Adrenal gland (tissue), 12 donors: Measurements from ENCODE around the gene AEBP1. TPM values are rescaled to one million over a fixed set of nuclear protein-coding genes. Genes with fewer than 3 reads are reported as not detected.

Source experiments
- DNase-seq, 7 donors: peaks; one replicate each; pipeline ENCODE4 v3.0.0-alpha.2; 2019 to 2020
- H3K27ac ChIP-seq, 5 donors: fragments of 200-600 bp; sonication (generic) in 4 of 5; 1 replicate in 3 of 5; 2 replicates in 2 of 5; pipeline versions ENCODE4 v1.5.1 to v1.8.0; 2016 to 2020; ENCODE audit warnings: mild to moderate bottlenecking in 1 of 5
- H3K27me3 ChIP-seq: fragments of 200-600 bp; 2 replicates; pipeline ENCODE4 v1.8.0; 2021
- H3K36me3 ChIP-seq, 2 donors: fragments of 200-600 bp; replicated peaks in 1 of 2; 1 replicate in 1 of 2; 2 replicates in 1 of 2; pipeline versions ENCODE4 v1.5.1 to v1.8.0; 2018 to 2022
- H3K4me1 ChIP-seq, 2 donors: fragments of 200-600 bp; replicated peaks in 1 of 2; 1 replicate in 1 of 2; 2 replicates in 1 of 2; pipeline versions ENCODE4 v1.5.1 to v1.8.0; 2018 to 2021
- H3K4me3 ChIP-seq, 4 donors: fragments of 200-600 bp; sonication (generic) in 3 of 4; one replicate each; pipeline ENCODE4 v1.5.1; 2016 to 2018
- H3K9me3 ChIP-seq, 3 donors: fragments of 200-600 bp; sonication (generic) in 1 of 3; replicated peaks in 1 of 3; 1 replicate in 2 of 3; 2 replicates in 1 of 3; pipeline versions ENCODE4 v1.5.1 to v1.8.0; 2016 to 2021
- CTCF ChIP-seq, 6 experiments: fragments of 450-650 bp in 4 of 6; fragments of 200-600 bp in 2 of 6; sonication (generic) in 1 of 6; IDR thresholded peaks; 1 replicate in 5 of 6; 2 replicates in 1 of 6; pipeline versions ENCODE4 v1.5.1 to v1.8.0; 2016 to 2021; ENCODE audit warnings: antibody characterized with exemption in 6 of 6, mild to moderate bottlenecking in 2 of 6, moderate library complexity in 1 of 6
- POLR2A ChIP-seq, 2 donors: fragments of 450-650 bp; IDR thresholded peaks; one replicate each; pipeline ENCODE4 v1.6.1; 2017; ENCODE audit warnings: antibody characterized with exemption in 2 of 2, mild to moderate bottlenecking in 2 of 2, moderate library complexity in 1 of 2
- WGBS, 4 donors: extraction: QIAGEN DNeasy Blood & Tissue Kit in 2 of 4; methylation state at CpG; one replicate each; pipeline versions ENCODE4 v1.1.5 to v1.1.7; 2013 to 2017; 5-methylcytosine and 5-hydroxymethylcytosine counted together
- intact Hi-C, 2 donors: fragments of 100-400 bp; cut with DNase I; formaldehyde crosslinking; loops; one replicate each; pipeline versions ENCODE4 v1.14.1 to v1.15.0; 2022 to 2023
- polyA plus RNA-seq, 3 donors: library from polyadenylated mRNA; stranded (reverse); fragments of 200-250 nt in 2 of 3; fragments of 350-450 nt in 1 of 3; fragmentation: Illumina TruSeq in 1 of 3; extraction: RNeasy Lipid Tissue Mini Kit (QIAGEN cat#74804) in 1 of 3; gene quantifications; one replicate each; pipeline ENCODE4 v1.2.3, GENCODE V29; 2013 to 2014
- total RNA-seq, 9 donors: library from RNA; depleted of rRNA in 4 of 9; stranded (reverse); fragments of >200 nt in 4 of 9; fragments of 120-200 nt in 1 of 9; fragmentation: NEBNext Ultra II Directional in 1 of 9; extraction: Animal tissue kit (Norgen Biotek cat#: 25700) in 1 of 9; gene quantifications; one replicate each; pipeline versions ENCODE4 v1.1.0 to v1.2.4, GENCODE V29; 2013 to 2023
- donor health status: healthy with polysubstance abuse.
- donor health status: Bipolar disorder and iron deficiency.
- donor health status: DM: yes; HTN: yes; CAD: no.
- donor health status: DM: no; HTN: no; CAD: no.
- donor health status: DM: no; HTN: no; CAD: no.
- donor health status: DM: yes; HTN: yes; CAD: no.

The AEBP1 gene
- total and polyA plus RNA-seq, 12 donors: 5.4 to 292 (median 127) TPM

GRCh38 chr7:44062180-44062902 is 41.8 kb upstream of the AEBP1 start:
- H3K27ac ChIP-seq: peak overlapping the region in 2 of 5 donors; percentile 41 to 70
- DNase-seq: peak in 6 of 7 donors; percentile 52 to 69 (median 64)

GRCh38 chr7:44062903-44063295 is 41.2 kb upstream of the AEBP1 start:
- H3K27ac ChIP-seq: peak overlapping the region in 2 of 5 donors; percentile 41 to 70
- H3K9me3 ChIP-seq: no peaks in the 10 kb centered on the region
- H3K4me3 ChIP-seq: no peak overlapping the region
- 0 to 38% (median 32%) methylated on average over 1 to 3 of the region's 3 CpGs for WGBS, 4 donors
- peaks cover 27 to 35% of the 10 kb centered on the region in 2 donors for H3K4me1 ChIP-seq
- H3K36me3 ChIP-seq: peaks cover 0 to 43% of the 10 kb centered on the region in 2 donors
- DNase-seq: peak in 4 of 7 donors; percentile 42 to 70 (median 60)
- intact Hi-C loops: loop anchor here in 1 of 2 donors (10.0 kb wide), 1 partner anchor 502 kb away; no protein-coding TSS in a partner anchor
- no peaks in the 10 kb centered on the region for H3K27me3 ChIP-seq
- no peak for TF ChIP-seq CTCF (IDR thresholded peaks at IDR 0.05)
- TF ChIP-seq POLR2A (IDR thresholded peaks at IDR 0.05): no peak

More at GRCh38 chr7:44062180-44062902, 41.8 kb upstream of the AEBP1 start:
- Histone ChIP-seq H3K27me3 (no peaks in the 10 kb centered on the region), H3K4me3 (no peak overlapping the region), H3K36me3 (peaks cover 0 to 49% of the 10 kb centered on the region in 2 donors), H3K9me3 (no peaks in the 10 kb centered on the region), H3K4me1 (peaks cover 27 to 35% of the 10 kb centered on the region in 2 donors)
- no peak for TF ChIP-seq POLR2A (IDR thresholded peaks at IDR 0.05)
- no peak for TF ChIP-seq CTCF (IDR thresholded peaks at IDR 0.05)
- 62 to 72% (median 70%) methylated on average over 9 to 11 of the region's 11 CpGs; no CpG with 5 or more reads in 1 of the 4 donors for WGBS, 4 donors
- intact Hi-C loops: loop anchor here in 1 of 2 donors (10.0 kb wide), 1 partner anchor 502 kb away; no protein-coding TSS in a partner anchor

- Histone ChIP-seq H3K4me1 (peaks cover 27 to 35% of the 10 kb centered on the region in 2 donors), H3K9me3 (no peaks in the 10 kb centered on the region), H3K4me3 (no peak overlapping the region), H3K36me3 (peaks cover 0 to 37% of the 10 kb centered on the region in 2 donors), H3K27ac (no peak overlapping the region), H3K27me3 (no peaks in the 10 kb centered on the region)
- TF ChIP-seq CTCF (IDR thresholded peaks at IDR 0.05) (no peak), POLR2A (IDR thresholded peaks at IDR 0.05) (no peak)
- DNase-seq: peak in 3 of 7 donors; percentile 14 to 50 (median 15)
- WGBS, 4 donors: 68 to 93% (median 70%) methylated on average over 8 to 10 of the region's 10 CpGs
- intact Hi-C loops: loop anchor here in 1 of 2 donors (10.0 kb wide), 1 partner anchor 501 kb away; no protein-coding TSS in a partner anchor
Observed at GRCh38 chr7:44063547-44063893, 40.6 kb upstream of the AEBP1 start.

- Histone ChIP-seq H3K4me1 (peaks cover 27 to 35% of the 10 kb centered on the region in 2 donors), H3K27ac (peak overlapping the region in 1 of 5 donors; percentile 1)
- peak in 3 of 7 donors; percentile 18 to 54 (median 19) for DNase-seq
Observed at GRCh38 chr7:44063894-44064651, 40.1 kb upstream of the AEBP1 start.

More at GRCh38 chr7:44063894-44064651, 40.1 kb upstream of the AEBP1 start:
- Histone ChIP-seq H3K36me3 (peaks cover 0 to 31% of the 10 kb centered on the region in 2 donors), H3K9me3 (no peaks in the 10 kb centered on the region), H3K27me3 (no peaks in the 10 kb centered on the region), H3K4me3 (no peak overlapping the region)
- no peak for TF ChIP-seq POLR2A (IDR thresholded peaks at IDR 0.05)
- TF ChIP-seq CTCF (IDR thresholded peaks at IDR 0.05): no peak
- intact Hi-C loops: loop anchor here in 1 of 2 donors (10.0 kb wide), 1 partner anchor 501 kb away; no protein-coding TSS in a partner anchor
- 47 to 59% (median 56%) methylated on average over 10 to 16 of the region's 16 CpGs for WGBS, 4 donors
